OCI-LY1 (cell line): ENCODE measurements around the gene NECTIN3.

Source experiments
- H2AFZ ChIP-seq: fragments of 200-600 bp; sonication (generic), shearing (Covaris generic); 2 replicates; pipeline ENCODE4 v1.6.0; 2014; ENCODE audit warnings: antibody characterized with exemption, mild to moderate bottlenecking, low read length
- H3F3A ChIP-seq: fragments of 200-600 bp; sonication (generic), shearing (Covaris generic); 2 replicates; pipeline ENCODE4 v1.6.0; 2014; ENCODE audit warnings: mild to moderate bottlenecking, antibody characterized with exemption, low read length, moderate library complexity; ENCODE audit not compliant: insufficient read depth
- H3K27ac ChIP-seq: fragments of 200-600 bp; sonication (generic); 2 replicates; pipeline ENCODE4 v1.5.1; 2014; ENCODE audit warnings: low read length, mixed run types, mild to moderate bottlenecking, low read depth; ENCODE audit not compliant: poor library complexity, severe bottlenecking
- H3K27me3 ChIP-seq: fragments of 200-600 bp; sonication (generic); 2 replicates; pipeline ENCODE4 v1.6.0; 2014; ENCODE audit warnings: antibody characterized with exemption, mild to moderate bottlenecking, low read length, moderate library complexity; ENCODE audit not compliant: insufficient read depth
- H3K36me3 ChIP-seq: fragments of 200-600 bp; sonication (generic); 2 replicates; pipeline ENCODE4 v1.6.1; 2014; ENCODE audit warnings: mild to moderate bottlenecking, antibody characterized with exemption, low read length, moderate library complexity, mixed read lengths; ENCODE audit not compliant: insufficient read depth
- H3K4me1 ChIP-seq: fragments of 200-600 bp; sonication (generic); 2 replicates; pipeline ENCODE4 v1.5.1; 2014; ENCODE audit warnings: mild to moderate bottlenecking, low read length, moderate library complexity; ENCODE audit not compliant: insufficient read depth, severe bottlenecking
- H3K4me2 ChIP-seq: fragments of 200-600 bp; sonication (generic), shearing (Covaris generic); 2 replicates; pipeline ENCODE4 v1.6.1; 2014; ENCODE audit warnings: low read length
- H3K4me3 ChIP-seq: fragments of 200-600 bp; sonication (generic); 2 replicates; pipeline ENCODE4 v1.5.1; 2014; ENCODE audit warnings: low read length, low read depth, mild to moderate bottlenecking, mixed read lengths; ENCODE audit not compliant: poor library complexity, severe bottlenecking
- H3K79me2 ChIP-seq: fragments of 200-600 bp; shearing (Covaris generic); 2 replicates; pipeline ENCODE4 v1.6.1; 2016; ENCODE audit warnings: mixed run types, low read length, mixed read lengths; ENCODE audit not compliant: insufficient read depth
- H3K9ac ChIP-seq: fragments of 200-600 bp; sonication (generic), shearing (Covaris generic); 2 replicates; pipeline ENCODE4 v1.6.1; 2014; ENCODE audit warnings: mild to moderate bottlenecking, low read length, mixed read lengths
- H3K9me2 ChIP-seq: fragments of 200-600 bp; sonication (generic), shearing (Covaris generic); 2 replicates; pipeline ENCODE4 v1.6.1; 2014; ENCODE audit warnings: low read depth, mild to moderate bottlenecking, low read length, mixed read lengths
- H3K9me3 ChIP-seq: fragments of 200-600 bp; shearing (Covaris generic); 2 replicates; pipeline ENCODE4 v1.6.1; 2014; ENCODE audit warnings: low read length, mixed read lengths
- H4K20me1 ChIP-seq: fragments of 200-600 bp; sonication (generic), shearing (Covaris generic); 2 replicates; pipeline ENCODE4 v1.6.0; 2016; ENCODE audit warnings: mild to moderate bottlenecking, low read length; ENCODE audit not compliant: insufficient read depth
- CTCF ChIP-seq: fragments of 200-600 bp; sonication (generic), shearing (Covaris generic); IDR thresholded peaks from 2 replicates; pipeline ENCODE4 v1.5.1; 2017; ENCODE audit warnings: mild to moderate bottlenecking, antibody characterized with exemption, low read length, moderate library complexity, mixed read lengths
- EZH2 ChIP-seq: fragments of 200-600 bp; sonication (generic), shearing (Covaris generic); IDR thresholded peaks from 2 replicates; pipeline ENCODE4 v1.8.0; 2017; ENCODE audit warnings: borderline replicate concordance, mixed run types, mild to moderate bottlenecking, antibody characterized with exemption, low read length, moderate library complexity, mixed read lengths

NECTIN3 gene

GRCh38 chr3:111241960-111242359 lies 170.3 kb downstream of the NECTIN3 start:
- no peaks in the 10 kb centered on the region for H3F3A ChIP-seq
- no peak overlapping the region for H3K9ac ChIP-seq
- H3K27ac ChIP-seq = no peak overlapping the region
- H2AFZ ChIP-seq = no peak overlapping the region
- H3K4me2 ChIP-seq = no peak overlapping the region
- no peaks in the 10 kb centered on the region for H3K4me1 ChIP-seq
- no peak overlapping the region for H3K4me3 ChIP-seq
- TF ChIP-seq EZH2 (no peak), CTCF (no peak)
- H3K36me3 ChIP-seq = no peaks in the 10 kb centered on the region
- no peaks in the 10 kb centered on the region for H3K79me2 ChIP-seq
- no peaks in the 10 kb centered on the region for H3K9me2 ChIP-seq
- no peaks in the 10 kb centered on the region for H3K9me3 ChIP-seq
- H4K20me1 ChIP-seq = no peaks in the 10 kb centered on the region
- no peaks in the 10 kb centered on the region for H3K27me3 ChIP-seq
